K562 (cell line): ENCODE measurements around the gene NUP62. TPM values are rescaled to one million over a fixed set of nuclear protein-coding genes. Genes with fewer than 3 reads are reported as not detected.
A peak's percentile ranks its signal among the peaks of the same experiment; 100 is the strongest.

ENCODE experiments used
- ERF ChIP-seq: fragments of 450-650 bp; formaldehyde crosslinking; IDR thresholded peaks from 2 replicates; pipeline ENCODE4 v1.4.0; 2020; ENCODE audit warnings: mild to moderate bottlenecking, mixed read lengths
- GATA2 ChIP-seq: sonication (generic); formaldehyde crosslinking; IDR thresholded peaks from 2 replicates; pipeline ENCODE4 v1.4.0; 2020; ENCODE audit warnings: mild to moderate bottlenecking, missing genetic modification reagents
- GTF2A2 ChIP-seq: IDR thresholded peaks from 2 replicates; pipeline ENCODE4 v1.6.1; 2016; ENCODE audit warnings: mild to moderate bottlenecking, missing genetic modification characterization, missing compliant biosample characterization
- GTF2E2 ChIP-seq: fragments of 200-800 bp; sonication (Bioruptor generic); IDR thresholded peaks from 2 replicates; pipeline ENCODE4 v1.6.1; 2016; ENCODE audit warnings: missing genetic modification characterization, missing compliant biosample characterization
- HSF4 ChIP-seq: fragments of 250-450 bp; sonication (Bioruptor Pico); IDR thresholded peaks from 2 replicates; pipeline ENCODE4 v2.1.2; 2022; ENCODE audit warnings: mild to moderate bottlenecking, moderate library complexity, borderline replicate concordance
- MTA2 ChIP-seq: fragments of 450-650 bp; IDR thresholded peaks from 2 replicates; pipeline ENCODE4 v1.6.1; 2016; ENCODE audit warnings: low read depth
- MTA3 ChIP-seq: fragments of 450-650 bp; formaldehyde crosslinking; IDR thresholded peaks from 2 replicates; pipeline ENCODE4 v1.6.1; 2017; ENCODE audit warnings: mild to moderate bottlenecking, borderline replicate concordance
- POLR2H ChIP-seq: IDR thresholded peaks from 2 replicates; pipeline ENCODE4 v1.6.1; 2016; ENCODE audit warnings: missing genetic modification characterization, low read depth, mild to moderate bottlenecking, control low read depth, missing compliant biosample characterization, moderate library complexity
- RBM34 ChIP-seq: fragments of 200-400 bp; formaldehyde crosslinking; IDR thresholded peaks from 2 replicates; pipeline ENCODE4 v1.6.1; 2018; ENCODE audit warnings: low read length, borderline replicate concordance; ENCODE audit not compliant: insufficient read depth
- RNF2 ChIP-seq: sonication (generic); IDR thresholded peaks from 2 replicates; pipeline ENCODE4 v1.6.1; 2016
- ZBTB8A ChIP-seq: fragments of 450-650 bp; IDR thresholded peaks from 2 replicates; pipeline ENCODE4 v1.6.1; 2018; ENCODE audit warnings: mild to moderate bottlenecking, moderate library complexity; ENCODE audit not compliant: partially characterized antibody
- ZNF143 ChIP-seq: sonication (generic); formaldehyde crosslinking; IDR thresholded peaks from 2 replicates; pipeline ENCODE4 v1.9.0; 2022; ENCODE audit warnings: mild to moderate bottlenecking, missing genetic modification reagents
- polyA plus RNA-seq, 8 experiments: library from polyadenylated mRNA; depleted of rRNA in 4 of 8; stranded (reverse) in 5 of 8; unstranded in 3 of 8; fragments of >200 nt; fragmentation: Nextera tagmentation in 2 of 8; fragmentation: Illumina TruSeq in 1 of 8; extraction: Ambion mirVana in 2 of 8; extraction: Trizol in 1 of 8; gene quantifications; 2 replicates each; pipeline versions ENCODE4 v1.2.1 to v1.2.3, GENCODE V29; 2011 to 2014; ENCODE audit warnings: inconsistent platforms in 1 of 8, missing spikeins in 1 of 8
- total RNA-seq, 7 experiments: library from RNA; depleted of rRNA in 6 of 7; stranded (reverse); fragments of >200 nt in 6 of 7; fragmentation: Illumina TruSeq in 2 of 7; extraction: Trizol in 2 of 7; gene quantifications; 2 replicates each; pipeline versions ENCODE4 v1.2.1 to v1.2.3, GENCODE V29; 2011 to 2021; ENCODE audit warnings: low replicate concordance in 1 of 7
- TF ChIP-seq, protein P1 (sequence below): IDR thresholded peaks from 2 replicates; pipeline ENCODE4 v1.6.1; 2012; ENCODE audit warnings: low read depth, low read length, improper control_type of control experiment, borderline replicate concordance
- TF ChIP-seq, protein P2 (sequence below): sonication (generic); formaldehyde crosslinking; IDR thresholded peaks from 2 replicates; pipeline ENCODE4 v1.8.1; 2023; ENCODE audit warnings: missing genetic modification reagents, mild to moderate bottlenecking, borderline replicate concordance
- TF ChIP-seq, protein P3 (sequence below): fragments of 200-800 bp; sonication (Bioruptor generic); IDR thresholded peaks from 2 replicates; pipeline ENCODE4 v1.6.1; 2016; ENCODE audit warnings: missing genetic modification characterization, missing compliant biosample characterization

The NUP62 gene
- total and polyA plus RNA-seq, 9 of the 15 experiments (the other 6 are each of a cell fraction or from before 2014, with no cell fraction given) = 16.9 to 109 (median 66.0) TPM

DNA sequence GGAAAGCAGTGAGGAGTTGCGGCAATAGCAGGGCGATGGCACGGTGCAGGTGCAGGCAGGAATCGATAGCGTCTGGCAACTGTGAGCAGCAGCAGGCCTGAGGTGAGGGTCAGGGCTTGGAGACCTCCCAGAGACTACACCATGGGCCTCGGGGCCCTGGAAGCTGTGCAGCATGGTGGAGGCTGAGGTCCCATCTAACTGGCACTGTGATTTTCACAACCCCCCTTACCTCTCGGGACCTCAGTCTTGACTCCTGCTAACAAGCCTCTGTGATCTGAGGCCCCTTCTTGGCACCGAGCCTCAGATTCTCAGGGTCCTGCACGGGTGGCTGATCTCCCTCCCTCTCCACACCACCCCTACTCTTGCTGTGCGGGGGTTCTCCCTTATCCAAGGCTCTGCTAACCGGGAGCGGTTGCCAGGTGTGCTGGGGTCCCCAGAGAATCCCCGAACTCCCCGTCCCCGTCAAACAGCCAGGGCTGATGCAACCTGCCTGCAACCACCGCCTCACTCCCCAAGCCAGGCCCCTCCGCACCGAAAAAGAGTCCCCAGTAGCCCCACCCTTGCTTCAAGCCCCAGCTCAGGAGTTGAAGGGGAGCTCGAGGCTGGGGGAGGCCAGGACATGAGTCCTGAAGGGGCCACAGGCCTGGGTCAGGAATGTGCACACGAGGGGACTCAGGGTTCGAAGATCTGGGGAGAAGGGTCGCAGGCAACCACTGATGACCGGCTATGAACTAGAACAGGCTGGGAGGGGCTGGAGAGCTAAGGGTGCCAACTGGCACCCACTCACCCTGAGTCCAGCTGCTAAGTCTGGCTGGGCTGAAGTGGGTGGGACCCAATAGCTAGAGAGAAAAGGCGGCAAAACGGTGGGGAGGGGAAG, 5.1 kb downstream of the NUP62 start (continued):
- TF ChIP-seq, protein P1, sequence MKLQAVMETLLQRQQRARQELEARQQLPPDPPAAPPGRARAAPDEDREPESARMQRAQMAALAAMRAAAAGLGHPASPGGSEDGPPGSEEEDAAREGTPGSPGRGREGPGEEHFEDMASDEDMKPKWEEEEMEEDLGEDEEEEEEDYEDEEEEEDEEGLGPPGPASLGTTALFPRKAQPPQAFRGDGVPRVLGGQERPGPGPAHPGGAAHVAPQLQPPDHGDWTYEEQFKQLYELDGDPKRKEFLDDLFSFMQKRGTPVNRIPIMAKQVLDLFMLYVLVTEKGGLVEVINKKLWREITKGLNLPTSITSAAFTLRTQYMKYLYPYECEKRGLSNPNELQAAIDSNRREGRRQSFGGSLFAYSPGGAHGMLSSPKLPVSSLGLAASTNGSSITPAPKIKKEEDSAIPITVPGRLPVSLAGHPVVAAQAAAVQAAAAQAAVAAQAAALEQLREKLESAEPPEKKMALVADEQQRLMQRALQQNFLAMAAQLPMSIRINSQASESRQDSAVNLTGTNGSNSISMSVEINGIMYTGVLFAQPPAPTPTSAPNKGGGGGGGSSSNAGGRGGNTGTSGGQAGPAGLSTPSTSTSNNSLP = no peak
- TF ChIP-seq HSF4 = peak; percentile 80; the same call in 1 of the 2 replicates
- TF ChIP-seq, protein P2, sequence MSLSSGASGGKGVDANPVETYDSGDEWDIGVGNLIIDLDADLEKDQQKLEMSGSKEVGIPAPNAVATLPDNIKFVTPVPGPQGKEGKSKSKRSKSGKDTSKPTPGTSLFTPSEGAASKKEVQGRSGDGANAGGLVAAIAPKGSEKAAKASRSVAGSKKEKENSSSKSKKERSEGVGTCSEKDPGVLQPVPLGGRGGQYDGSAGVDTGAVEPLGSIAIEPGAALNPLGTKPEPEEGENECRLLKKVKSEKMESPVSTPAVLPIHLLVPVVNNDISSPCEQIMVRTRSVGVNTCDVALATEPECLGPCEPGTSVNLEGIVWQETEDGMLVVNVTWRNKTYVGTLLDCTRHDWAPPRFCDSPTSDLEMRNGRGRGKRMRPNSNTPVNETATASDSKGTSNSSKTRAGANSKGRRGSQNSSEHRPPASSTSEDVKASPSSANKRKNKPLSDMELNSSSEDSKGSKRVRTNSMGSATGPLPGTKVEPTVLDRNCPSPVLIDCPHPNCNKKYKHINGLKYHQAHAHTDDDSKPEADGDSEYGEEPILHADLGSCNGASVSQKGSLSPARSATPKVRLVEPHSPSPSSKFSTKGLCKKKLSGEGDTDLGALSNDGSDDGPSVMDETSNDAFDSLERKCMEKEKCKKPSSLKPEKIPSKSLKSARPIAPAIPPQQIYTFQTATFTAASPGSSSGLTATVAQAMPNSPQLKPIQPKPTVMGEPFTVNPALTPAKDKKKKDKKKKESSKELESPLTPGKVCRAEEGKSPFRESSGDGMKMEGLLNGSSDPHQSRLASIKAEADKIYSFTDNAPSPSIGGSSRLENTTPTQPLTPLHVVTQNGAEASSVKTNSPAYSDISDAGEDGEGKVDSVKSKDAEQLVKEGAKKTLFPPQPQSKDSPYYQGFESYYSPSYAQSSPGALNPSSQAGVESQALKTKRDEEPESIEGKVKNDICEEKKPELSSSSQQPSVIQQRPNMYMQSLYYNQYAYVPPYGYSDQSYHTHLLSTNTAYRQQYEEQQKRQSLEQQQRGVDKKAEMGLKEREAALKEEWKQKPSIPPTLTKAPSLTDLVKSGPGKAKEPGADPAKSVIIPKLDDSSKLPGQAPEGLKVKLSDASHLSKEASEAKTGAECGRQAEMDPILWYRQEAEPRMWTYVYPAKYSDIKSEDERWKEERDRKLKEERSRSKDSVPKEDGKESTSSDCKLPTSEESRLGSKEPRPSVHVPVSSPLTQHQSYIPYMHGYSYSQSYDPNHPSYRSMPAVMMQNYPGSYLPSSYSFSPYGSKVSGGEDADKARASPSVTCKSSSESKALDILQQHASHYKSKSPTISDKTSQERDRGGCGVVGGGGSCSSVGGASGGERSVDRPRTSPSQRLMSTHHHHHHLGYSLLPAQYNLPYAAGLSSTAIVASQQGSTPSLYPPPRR (CRISPR knock-in tag) = no peak
- TF ChIP-seq ZBTB8A = no peak
- TF ChIP-seq ZNF143 (CRISPR knock-in tag) = no peak
- TF ChIP-seq GTF2E2 = peak; percentile 51; the same call in 1 of the 2 replicates
- TF ChIP-seq RNF2 = peak; percentile 71; the same call in 1 of the 2 replicates
- TF ChIP-seq MTA2 = no peak
- TF ChIP-seq, protein P3, sequence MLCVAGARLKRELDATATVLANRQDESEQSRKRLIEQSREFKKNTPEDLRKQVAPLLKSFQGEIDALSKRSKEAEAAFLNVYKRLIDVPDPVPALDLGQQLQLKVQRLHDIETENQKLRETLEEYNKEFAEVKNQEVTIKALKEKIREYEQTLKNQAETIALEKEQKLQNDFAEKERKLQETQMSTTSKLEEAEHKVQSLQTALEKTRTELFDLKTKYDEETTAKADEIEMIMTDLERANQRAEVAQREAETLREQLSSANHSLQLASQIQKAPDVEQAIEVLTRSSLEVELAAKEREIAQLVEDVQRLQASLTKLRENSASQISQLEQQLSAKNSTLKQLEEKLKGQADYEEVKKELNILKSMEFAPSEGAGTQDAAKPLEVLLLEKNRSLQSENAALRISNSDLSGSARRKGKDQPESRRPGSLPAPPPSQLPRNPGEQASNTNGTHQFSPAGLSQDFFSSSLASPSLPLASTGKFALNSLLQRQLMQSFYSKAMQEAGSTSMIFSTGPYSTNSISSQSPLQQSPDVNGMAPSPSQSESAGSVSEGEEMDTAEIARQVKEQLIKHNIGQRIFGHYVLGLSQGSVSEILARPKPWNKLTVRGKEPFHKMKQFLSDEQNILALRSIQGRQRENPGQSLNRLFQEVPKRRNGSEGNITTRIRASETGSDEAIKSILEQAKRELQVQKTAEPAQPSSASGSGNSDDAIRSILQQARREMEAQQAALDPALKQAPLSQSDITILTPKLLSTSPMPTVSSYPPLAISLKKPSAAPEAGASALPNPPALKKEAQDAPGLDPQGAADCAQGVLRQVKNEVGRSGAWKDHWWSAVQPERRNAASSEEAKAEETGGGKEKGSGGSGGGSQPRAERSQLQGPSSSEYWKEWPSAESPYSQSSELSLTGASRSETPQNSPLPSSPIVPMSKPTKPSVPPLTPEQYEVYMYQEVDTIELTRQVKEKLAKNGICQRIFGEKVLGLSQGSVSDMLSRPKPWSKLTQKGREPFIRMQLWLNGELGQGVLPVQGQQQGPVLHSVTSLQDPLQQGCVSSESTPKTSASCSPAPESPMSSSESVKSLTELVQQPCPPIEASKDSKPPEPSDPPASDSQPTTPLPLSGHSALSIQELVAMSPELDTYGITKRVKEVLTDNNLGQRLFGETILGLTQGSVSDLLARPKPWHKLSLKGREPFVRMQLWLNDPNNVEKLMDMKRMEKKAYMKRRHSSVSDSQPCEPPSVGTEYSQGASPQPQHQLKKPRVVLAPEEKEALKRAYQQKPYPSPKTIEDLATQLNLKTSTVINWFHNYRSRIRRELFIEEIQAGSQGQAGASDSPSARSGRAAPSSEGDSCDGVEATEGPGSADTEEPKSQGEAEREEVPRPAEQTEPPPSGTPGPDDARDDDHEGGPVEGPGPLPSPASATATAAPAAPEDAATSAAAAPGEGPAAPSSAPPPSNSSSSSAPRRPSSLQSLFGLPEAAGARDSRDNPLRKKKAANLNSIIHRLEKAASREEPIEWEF (CRISPR knock-in tag) = no peak
- no peak for TF ChIP-seq GATA2
- no peak for TF ChIP-seq RBM34
- TF ChIP-seq GTF2A2 (tag) = peak; percentile 60
- TF ChIP-seq POLR2H (tag) = peak; percentile 80
- TF ChIP-seq MTA3 = peak; percentile 74; the same call in 1 of the 2 replicates
- TF ChIP-seq ERF = no peak
